Mucosa of descending colon (tissue), 3 donors: Measurements from ENCODE around the gene SLC15A3. TPM values are rescaled to one million over a fixed set of nuclear protein-coding genes. Genes with fewer than 3 reads are reported as not detected.

ENCODE experiments used
- ATAC-seq: fragments of 200-7000 bp; cut with Tn5 transposase; one replicate; pipeline ENCODE4 v1.9.1; 2020; ENCODE audit warnings: mild to moderate bottlenecking, moderate library complexity
- DNase-seq, 3 donors: peaks; one replicate each; pipeline ENCODE4 v3.0.0-alpha.2; 2020
- H3K36me3 ChIP-seq: fragments of 200-600 bp; one replicate; pipeline ENCODE4 v1.8.0; 2021; ENCODE audit warnings: low read depth, mild to moderate bottlenecking
- H3K4me1 ChIP-seq: fragments of 200-600 bp; one replicate; pipeline ENCODE4 v1.8.0; 2021; ENCODE audit warnings: low read depth, mild to moderate bottlenecking
- H3K4me3 ChIP-seq: fragments of 200-600 bp; one replicate; pipeline ENCODE4 v1.8.0; 2021; ENCODE audit warnings: mild to moderate bottlenecking
- H3K9me3 ChIP-seq: fragments of 200-600 bp; one replicate; pipeline ENCODE4 v1.8.0; 2021; ENCODE audit warnings: mild to moderate bottlenecking
- CTCF ChIP-seq: fragments of 200-600 bp; IDR thresholded peaks from one replicate; pipeline ENCODE4 v1.8.0; 2022; ENCODE audit warnings: antibody characterized with exemption, mild to moderate bottlenecking
- intact Hi-C, 2 donors: fragments of 100-400 bp; cut with DNase I in 1 of 2; cut with micrococcal nuclease in 1 of 2; formaldehyde crosslinking; loops; one replicate each; pipeline versions ENCODE4 v1.11.0 to v1.11.1; 2022; cut with DNase I, micrococcal nuclease
- total RNA-seq, 3 donors: library from RNA; stranded (reverse); fragmentation: NEBNext Ultra II Directional in 2 of 3; extraction: Animal tissue kit (Norgen Biotek cat#: 25700) in 2 of 3; gene quantifications; one replicate each; pipeline versions ENCODE4 v1.2.1 to v1.2.4, GENCODE V29; 2021 to 2023
- donor health status: DM: no; HTN: no; CAD: no; lungs with moderate emphysema.
- donor health status: DM: no; HTN: no; CAD: no.
- donor health status: DM: no; HTN: yes; CAD: no.

The SLC15A3 gene
- total RNA-seq, 3 donors from 2014 or later = 6.2 to 36.8 (median 18.4) TPM

GRCh38 chr11:60918939-60919265 is 33.1 kb downstream of the SLC15A3 start:
- intact Hi-C loops = no loop called here
- no peak for ATAC-seq
- H3K4me1 ChIP-seq = peaks cover 14% of the 10 kb centered on the region

GRCh38 chr11:60918251-60918938 is 33.6 kb downstream of the SLC15A3 start:
- Histone ChIP-seq H3K9me3 (no peaks in the 10 kb centered on the region), H3K4me1 (peaks cover 13% of the 10 kb centered on the region), H3K36me3 (peaks cover 3% of the 10 kb centered on the region), H3K4me3 (no peak overlapping the region)
- ATAC-seq (no peak), DNase-seq (no peak)
- TF ChIP-seq CTCF = no peak
- intact Hi-C loops = no loop called here

More at GRCh38 chr11:60918939-60919265, 33.1 kb downstream of the SLC15A3 start:
- no peak for TF ChIP-seq CTCF
- DNase-seq = no peak
- no peaks in the 10 kb centered on the region for H3K9me3 ChIP-seq
- no peak overlapping the region for H3K4me3 ChIP-seq
- H3K36me3 ChIP-seq = peaks cover 3% of the 10 kb centered on the region

- intact Hi-C loops = no loop called here
- H3K36me3 ChIP-seq = peaks cover 3% of the 10 kb centered on the region
- H3K4me1 ChIP-seq = peaks cover 14% of the 10 kb centered on the region
Observed at GRCh38 chr11:60917267-60917666, 34.7 kb downstream of the SLC15A3 start.

GRCh38 chr11:60916669-60917206 is 35.2 kb downstream of the SLC15A3 start:
- DNase-seq (no peak), ATAC-seq (no peak)
- no peak for TF ChIP-seq CTCF
- no peaks in the 10 kb centered on the region for H3K9me3 ChIP-seq
- intact Hi-C loops = no loop called here
- H3K4me1 ChIP-seq = peaks cover 14% of the 10 kb centered on the region
- H3K4me3 ChIP-seq = no peak overlapping the region
- peaks cover 3% of the 10 kb centered on the region for H3K36me3 ChIP-seq

More at GRCh38 chr11:60917267-60917666, 34.7 kb downstream of the SLC15A3 start:
- DNase-seq (no peak), ATAC-seq (no peak)
- Histone ChIP-seq H3K9me3 (no peaks in the 10 kb centered on the region), H3K4me3 (no peak overlapping the region)
- no peak for TF ChIP-seq CTCF

GRCh38 chr11:60915248-60915914 is 36.6 kb downstream of the SLC15A3 start:
- Histone ChIP-seq H3K4me3 (no peak overlapping the region), H3K36me3 (no peaks in the 10 kb centered on the region), H3K9me3 (no peaks in the 10 kb centered on the region), H3K4me1 (peaks cover 14% of the 10 kb centered on the region)
- peak; percentile 67 to 87 (median 70) for DNase-seq
- peak; percentile 61 for ATAC-seq
- TF ChIP-seq CTCF = no peak
- intact Hi-C loops = no loop called here
